CD1c-positive myeloid dendritic cell (primary cell): ENCODE measurements around the gene PTPRN.
A peak's percentile ranks its signal among the peaks of the same experiment; 100 is the strongest.
"Not testable (repeated sequence)": the region's sequence is repeated elsewhere in the genome, so short reads cannot be mapped to it uniquely, and the experiment has no call there.

ENCODE experiments used
- DNase-seq: peaks from one replicate; pipeline ENCODE4 v3.0.0-alpha.2; 2016; ENCODE audit errors: extremely low spot score

Gene PTPRN

DNA sequence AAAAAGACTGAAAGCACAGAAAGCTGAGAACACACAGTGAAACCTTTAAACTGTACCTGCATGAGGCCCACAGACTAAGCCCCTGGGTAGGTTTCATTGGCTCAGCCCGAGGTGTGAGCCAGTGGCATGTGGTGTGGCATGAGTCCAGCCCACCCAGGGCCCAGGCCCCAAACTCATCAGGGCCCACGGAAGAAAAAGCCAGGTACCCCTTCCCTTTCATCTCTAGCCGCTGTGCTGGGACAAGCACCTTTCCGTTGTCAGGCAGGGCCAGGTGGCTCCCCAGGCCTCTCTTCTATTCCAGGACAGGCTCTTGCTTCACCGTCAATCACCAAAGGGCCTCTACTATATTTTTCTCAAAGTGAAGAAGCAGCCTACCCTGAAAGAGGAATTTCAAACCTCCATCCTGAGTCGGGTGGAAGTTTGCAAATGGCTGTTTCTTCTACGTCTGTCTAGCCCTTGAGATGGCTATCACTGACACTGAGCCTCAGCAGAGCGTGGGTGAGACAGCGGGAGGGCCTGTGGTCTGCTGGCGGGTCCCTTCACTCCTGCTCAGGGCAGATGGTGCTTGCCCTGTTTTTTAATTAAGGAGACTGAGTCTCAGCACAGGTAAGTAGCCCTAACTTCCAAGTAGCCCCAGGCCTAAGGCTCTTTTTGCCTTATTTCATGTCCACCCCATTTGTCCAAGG lies 21.5 kb downstream of the PTPRN start:
- DNase-seq = no peak

DNA sequence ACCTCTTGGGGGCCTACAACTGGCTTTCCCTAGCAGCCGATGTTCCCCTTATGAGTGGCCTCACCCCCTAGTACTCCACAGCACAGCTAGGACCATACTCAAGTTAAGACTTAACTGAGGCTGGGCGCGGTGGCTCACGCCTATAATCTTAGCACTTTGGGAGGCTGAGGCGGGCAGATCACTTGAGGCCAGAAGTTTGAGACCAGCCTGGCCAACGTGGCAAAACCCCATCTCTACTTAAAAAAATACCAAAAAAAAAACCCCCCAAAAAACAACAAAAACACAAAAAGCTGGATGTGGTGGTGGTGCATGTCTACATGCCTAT lies 22.1 kb downstream of the PTPRN start:
- DNase-seq = not testable (repeated sequence)

DNA sequence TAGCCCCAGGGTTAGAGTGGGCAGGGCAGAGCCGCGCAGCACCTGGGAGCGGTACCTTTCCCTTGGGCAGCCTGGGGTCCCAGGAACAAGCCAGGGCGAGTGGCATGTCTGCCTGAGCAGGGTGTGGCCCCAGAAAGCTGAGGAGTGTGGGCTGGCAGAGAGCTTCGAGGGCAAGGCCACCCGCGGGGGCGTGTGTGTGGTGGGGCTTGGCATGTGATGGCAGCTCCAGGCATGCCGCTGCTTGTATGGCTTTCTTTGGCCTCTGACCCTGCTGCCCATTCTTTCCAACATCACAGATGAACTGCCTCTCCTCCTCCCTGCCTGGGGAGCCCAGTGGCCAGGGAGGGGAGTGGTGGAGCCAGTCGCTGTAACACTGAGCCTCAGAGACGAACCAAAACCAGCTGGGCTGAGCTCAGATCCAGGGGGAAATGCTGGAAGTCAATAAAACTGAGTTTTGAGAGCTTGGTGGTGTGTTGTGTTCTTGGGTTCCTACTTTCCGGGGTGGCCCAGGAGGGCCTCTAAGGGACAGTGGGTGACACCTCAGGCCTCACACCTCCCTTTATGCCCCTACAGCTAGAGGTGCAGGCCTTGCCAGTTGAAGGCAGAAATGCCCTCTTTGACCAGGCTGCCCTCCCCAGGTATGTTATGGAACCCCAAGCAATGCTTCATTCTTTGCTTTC lies 22.6 kb downstream of the PTPRN start:
- DNase-seq = peak; percentile 14

DNA sequence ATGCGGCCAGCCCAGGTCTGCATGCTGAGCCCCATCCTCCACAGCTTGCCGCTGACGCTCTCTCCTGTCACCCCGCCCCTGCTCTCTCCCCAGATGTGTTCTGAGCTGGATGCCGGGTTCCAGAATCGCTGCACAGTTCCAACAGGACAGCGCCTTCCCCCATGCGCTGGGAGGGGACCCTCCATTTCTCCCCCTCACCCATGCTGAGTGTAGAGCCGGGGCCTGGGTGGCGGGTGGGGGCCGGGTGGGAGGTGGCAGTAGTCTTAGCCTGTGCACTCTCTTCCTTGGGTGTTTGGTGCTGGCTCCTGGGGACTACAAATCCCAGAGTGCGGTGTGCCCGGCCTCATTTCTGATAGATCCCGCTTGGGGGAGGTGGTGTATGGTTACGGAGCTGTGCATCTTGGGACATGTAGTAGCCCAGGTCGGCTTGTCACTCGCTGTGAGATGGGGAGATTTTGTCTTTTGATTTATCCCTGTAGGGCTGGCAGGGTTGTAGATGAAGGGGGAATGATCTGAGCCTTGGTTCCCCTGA lies 23.2 kb downstream of the PTPRN start:
- no peak for DNase-seq

DNA sequence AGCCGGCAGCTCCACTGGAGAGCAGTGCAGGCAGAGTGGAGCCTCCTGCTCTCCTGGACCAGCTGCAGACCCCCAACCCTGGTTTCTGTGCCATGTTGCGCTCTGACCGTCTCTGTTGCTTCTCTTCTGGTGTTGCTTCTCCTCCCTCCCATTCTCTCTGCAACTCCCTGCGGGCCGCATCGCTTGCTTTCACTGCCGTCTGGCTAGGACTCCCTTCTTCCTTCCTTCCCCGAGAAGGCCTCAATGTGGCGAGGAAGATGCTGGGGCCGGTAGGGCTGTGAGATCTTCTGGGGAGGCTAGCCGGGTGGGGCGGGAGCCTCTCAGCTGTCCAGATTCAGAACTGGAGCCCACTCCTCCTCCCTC lies 23.8 kb downstream of the PTPRN start:
- DNase-seq = no peak

DNA sequence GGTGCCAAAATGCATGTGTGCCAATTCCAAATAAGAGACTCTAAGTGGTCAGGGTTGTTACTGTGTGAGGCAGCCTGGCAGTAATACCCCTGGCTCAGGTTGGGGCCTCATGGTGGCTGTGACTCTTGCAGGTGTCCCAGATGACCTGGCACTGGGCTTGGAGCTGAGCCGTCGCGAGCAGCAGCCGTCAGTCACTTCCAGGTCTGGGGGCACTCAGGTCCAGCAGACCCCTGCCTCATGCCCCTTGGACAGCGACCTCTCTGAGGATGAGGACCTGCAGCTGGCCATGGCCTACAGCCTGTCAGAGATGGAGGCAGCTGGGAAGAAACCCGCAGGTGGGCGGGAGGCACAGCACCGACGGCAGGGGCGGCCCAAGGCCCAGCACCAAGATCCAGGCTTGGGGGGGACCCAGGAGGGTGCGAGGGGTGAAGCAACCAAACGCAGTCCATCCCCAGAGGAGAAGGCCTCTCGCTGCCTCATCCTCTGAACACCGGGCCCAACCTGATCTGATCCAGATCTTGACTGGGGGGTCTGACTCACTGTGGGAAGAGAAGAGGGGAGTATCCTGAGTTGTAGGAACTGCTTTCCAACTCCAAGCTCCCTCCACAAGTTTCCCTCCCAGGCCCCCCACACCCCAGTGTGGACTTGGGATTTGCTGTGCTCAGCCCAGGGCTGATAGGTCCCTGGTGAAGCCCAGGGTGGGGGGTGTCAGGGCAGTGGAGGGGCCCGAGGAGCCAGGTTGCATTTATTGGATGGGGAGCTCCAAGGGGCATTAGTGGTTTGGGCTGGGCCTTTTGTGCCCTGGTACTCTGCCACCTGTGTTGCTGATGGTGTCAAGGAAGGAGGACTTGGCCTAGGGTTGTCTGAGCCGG lies 24.5 kb downstream of the PTPRN start:
- no peak for DNase-seq

DNA sequence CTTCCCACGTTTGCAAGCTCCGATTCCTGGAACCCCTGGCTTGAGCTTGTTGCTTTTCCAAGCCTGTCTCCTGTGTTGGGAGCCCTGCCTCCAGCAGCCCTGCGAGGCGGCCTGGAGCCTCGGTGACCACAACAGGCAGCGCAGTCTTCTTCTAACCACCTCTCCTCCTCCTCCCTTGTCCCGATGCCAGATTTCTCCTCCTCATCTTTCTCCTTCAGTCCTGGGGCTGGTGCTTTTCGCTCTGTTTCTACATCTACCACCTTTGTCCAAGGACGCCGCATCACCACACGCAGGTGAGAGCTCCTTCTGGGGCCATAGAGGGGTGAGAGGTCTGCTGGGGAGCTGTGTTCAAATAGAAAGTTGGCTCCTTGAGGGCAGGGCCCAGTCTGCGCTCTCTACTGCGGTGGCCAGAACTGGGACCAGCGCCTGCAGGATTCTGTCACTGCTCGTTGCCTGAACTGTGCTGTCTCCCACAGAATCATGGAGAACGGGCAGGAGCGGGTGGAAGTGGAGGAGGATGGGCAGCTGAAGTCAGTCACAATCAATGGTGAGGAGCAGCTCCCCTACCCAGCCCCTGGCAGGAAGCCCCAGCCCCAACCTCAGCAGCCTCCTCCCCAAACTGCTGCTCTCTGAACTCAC lies 26.1 kb downstream of the PTPRN start:
- no peak for DNase-seq

DNA sequence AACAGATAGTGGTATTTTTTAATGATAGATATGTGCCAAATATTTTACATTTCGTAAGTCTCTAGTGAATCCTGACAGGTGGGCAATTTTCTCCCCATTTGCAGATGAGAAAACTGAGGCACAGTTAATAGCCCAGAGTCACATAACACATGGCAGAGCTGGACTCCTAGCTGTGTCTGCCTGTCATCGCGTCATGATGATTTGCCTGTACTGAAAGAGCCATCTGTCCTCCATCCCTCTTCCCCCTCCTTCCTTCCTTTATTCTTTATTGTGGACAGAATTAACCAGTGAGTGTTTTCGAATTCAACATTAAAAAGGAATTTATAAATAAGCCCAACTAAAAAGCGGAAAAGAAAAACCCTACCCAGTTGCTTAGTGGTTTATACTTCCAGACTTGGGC lies 26.8 kb downstream of the PTPRN start:
- no peak for DNase-seq

DNA sequence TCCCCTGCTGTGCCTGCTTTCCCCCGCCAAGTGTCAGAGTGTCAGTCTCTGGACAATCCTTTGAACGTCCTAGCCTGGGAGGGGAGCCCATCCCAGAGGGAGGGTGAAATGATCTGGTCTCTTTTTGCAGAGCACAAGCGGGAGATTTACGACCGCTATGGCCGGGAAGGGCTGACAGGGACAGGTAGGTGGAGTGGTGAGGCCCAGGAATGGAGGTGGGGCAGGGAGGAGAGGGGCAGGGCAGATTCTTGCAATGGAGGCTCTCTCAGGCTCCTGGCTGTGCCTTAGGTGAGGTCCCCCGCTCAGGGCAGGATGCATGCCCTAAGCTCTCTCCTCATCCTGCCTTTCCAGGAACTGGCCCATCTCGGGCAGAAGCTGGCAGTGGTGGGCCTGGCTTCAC lies 27.6 kb downstream of the PTPRN start:
- no peak for DNase-seq

DNA sequence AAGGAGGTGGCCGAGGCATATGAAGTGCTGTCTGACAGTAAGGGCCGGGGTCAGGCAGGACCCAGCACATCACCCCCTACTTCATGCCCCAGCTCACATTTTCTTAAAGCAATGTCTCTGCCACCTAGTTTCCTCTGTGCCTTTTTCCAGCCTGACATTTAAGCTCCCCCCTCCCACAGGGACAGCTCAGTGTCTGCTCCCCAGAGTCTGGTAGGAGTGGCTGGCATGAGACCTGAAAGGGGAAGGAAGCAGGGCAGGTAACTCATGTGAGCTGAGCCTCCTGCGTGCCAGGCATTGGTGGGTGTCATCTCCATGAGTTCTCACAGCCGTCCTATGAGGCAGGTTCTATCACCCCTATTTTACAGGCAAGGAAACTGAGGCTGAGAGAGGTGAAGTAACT lies 28.6 kb downstream of the PTPRN start:
- peak; percentile 7 for DNase-seq

DNA sequence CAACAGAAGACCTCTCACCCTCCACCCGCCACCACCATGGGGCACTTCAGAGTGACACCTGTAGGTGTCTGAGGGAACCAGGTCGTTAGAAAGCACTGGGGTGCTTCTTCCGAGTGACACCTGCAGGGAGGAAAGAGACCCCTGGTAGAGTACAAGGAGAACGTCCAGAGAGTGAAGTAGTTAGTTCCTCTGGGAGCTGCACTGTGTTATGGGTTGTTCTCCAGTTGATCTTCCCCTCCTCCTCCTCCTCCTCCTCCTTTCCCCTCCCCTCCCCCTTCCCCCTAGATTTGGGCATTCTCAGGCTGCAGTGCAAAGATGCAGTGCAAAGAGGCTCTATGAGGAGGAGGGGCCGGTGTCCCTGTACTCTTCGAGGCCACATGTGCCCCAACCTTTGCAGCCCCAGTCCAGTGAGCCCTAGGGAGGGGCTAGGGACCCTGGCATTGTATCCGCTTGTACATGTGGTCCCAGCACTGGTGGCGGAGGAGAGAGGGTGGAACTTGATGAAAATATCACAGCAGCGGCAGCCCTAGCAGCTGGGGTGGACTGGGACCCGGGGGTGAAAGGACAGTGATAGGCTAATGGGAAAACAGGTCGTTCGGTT lies 29.2 kb downstream of the PTPRN start:
- no peak for DNase-seq

DNA sequence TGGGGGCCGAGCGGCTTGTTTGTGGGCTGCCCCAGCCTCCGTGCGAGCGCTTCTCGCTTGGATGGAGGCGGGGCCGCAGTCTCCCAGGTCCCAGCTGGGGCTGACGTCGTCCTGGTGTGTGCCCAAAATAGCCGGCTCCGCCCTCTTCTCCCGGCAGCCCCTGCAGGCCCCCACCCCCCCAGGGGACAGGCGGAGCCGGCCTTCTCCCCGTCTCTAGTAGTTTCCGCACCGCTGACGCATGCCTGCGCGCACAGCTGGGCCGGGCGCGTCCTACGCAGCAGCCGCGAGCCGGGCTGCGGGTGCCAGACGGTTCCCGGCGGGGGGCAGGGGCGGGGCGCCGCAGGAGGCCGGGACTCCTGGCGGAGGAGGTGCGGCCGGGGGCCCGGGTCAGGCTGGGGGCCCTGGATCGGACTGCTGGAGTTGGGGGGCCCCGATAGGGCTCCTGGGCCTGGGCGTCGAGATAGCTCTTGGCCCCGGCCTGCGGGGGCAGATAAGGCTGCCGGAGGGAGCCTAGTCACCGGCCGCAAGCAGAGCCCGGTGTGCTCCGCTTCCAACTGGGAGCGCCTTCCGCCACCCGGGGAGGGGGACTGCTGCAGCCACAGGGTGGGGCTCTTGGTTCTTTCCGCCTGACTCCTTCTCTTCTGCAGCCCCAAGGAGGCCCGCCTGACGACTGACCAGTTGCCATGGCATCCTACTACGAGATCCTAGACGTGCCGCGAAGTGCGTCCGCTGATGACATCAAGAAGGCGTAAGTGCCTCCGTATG lies 29.9 kb downstream of the PTPRN start, which contains the start of gene DNAJB2:
Gene DNAJB2 (plus strand): TSS at position 216 of the 765 bp plus-strand sequence. CDS start 468 bp downstream, at position 684.
- DNase-seq = peak; percentile 99

DNA sequence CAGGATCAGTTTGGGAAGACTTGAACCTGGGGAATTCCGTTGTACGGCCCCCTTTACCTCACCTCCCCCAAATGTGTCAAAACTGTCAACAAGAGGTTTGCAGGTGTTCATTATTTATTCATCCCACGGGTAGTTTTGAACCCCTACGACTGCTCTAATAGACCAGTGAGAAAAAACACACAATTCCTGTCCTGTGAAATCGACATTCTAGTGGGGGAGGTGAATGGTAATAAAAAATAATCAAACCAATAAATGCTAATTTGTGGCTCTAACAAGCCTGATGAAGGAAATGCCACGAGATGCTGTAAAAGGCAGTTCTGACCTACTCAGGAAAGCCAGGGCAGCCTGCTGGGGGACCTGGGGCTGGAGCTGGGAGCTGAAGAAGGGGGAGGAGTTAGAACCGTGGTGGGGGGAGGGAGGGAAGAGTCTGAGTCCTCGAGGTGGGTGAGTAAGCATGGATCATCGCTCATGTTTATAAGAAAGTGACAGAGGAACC lies 30.5 kb downstream of the PTPRN start:
- DNase-seq = no peak

DNA sequence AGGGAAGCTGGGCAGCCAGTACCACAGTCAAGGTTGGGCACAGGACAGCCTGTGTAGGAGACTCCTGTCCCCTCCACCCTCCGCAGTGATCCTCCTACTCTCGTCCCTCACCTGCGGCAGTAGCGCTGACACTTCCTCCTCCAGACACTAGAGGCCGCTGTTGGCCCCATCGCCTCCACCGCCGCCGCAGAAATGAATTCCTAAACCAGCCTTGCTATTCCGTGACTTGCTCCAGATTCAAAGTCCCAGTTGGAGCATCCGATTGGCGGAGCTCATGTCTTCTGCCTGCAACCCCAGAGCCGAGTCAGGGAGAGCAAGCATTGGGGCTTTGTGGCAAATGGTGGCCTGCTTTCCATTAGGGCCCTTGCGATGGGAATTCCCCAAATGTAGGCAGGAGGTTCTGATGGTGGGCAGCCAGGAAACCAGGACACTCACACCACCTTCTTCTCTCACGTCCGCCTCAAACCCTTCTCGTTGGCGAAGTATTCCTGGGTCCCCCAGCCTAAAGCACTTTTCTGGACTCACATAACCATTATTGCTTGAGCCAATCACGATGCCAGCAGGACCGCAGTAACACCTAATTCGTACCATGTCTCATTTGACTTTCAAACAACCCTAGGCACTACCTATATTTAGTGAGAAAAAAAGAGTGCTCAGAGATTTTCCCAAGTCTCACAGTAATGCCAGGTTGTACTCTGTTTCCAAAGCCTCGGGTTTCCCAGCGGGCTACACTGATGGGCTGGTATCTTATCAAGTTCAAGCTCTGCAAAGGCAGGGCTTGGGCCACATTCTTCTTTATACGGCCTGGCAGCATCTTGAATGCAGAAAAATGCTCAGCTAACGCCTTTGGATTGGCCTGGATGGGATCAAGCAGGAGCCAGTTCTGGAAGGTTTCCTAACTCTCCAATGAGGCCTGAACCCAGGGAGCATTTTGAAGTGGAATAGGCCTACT lies 31.2 kb downstream of the PTPRN start:
- DNase-seq = peak; percentile 84

DNA sequence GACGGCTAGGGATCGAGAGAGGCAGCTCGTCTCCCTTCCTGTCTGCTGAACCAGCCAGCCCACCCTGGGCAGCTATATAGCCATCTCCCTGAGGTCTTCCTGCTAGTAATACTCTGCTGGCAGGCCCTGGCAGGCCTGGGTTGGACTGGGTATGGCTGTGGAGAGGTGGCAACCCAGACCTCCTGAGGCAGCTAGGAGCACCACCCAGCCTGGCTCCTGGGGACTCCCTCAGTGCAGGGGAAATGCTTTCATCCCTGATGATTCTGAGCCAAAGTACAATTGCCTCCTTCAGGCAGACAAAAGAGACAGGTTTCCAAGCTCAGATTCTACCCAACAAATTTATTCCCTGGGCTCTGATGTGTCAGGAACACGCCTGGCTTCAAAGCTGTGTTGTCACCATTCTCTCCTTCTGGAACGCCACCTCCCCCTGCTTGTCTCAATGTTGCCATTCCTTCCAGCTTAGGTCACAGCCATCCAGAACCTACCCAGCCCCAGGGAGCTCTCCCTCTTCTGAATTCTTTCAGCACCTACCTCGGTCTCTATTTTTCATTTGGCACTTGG lies 34.8 kb downstream of the PTPRN start:
- no peak for DNase-seq

DNA sequence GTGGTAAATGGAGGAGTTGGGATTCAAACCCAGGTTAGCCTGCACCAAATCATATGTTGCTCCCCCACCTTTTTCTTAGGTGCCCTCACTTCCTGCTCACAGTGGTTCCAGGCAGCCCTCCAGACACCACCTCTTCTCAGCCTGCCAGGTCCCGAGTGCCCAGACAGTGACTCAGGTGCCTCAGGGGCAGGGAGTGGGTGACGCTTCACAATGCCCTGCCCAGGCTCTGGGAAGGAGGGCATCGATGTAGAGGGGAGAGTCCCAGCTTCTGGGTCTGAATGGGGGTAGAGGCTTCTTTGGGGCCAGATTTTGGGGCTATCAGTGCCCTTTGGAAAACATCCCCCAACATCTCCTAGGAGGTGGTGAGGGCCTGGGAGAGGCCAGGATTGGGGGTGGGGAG lies 35.3 kb downstream of the PTPRN start:
- no peak for DNase-seq

DNA sequence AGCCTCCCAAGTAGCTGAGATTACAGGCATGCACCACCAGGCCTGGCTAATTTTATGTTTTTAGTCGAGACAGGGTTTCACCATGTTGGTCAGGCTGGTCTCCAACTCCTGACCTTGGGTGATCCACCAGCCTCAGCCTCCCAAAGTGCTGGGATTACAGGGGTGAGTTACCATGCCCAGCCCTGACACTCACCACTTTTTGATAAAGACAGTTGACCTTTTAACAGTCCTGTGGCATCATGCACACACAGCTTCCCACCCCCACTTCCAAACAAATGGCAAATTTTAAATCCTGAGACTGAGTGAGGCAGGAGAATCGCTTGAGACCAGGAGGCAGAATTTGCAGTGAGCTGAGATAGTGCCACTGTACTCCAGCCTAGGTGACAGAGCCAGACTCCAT lies 36.2 kb downstream of the PTPRN start:
- DNase-seq = no peak

DNA sequence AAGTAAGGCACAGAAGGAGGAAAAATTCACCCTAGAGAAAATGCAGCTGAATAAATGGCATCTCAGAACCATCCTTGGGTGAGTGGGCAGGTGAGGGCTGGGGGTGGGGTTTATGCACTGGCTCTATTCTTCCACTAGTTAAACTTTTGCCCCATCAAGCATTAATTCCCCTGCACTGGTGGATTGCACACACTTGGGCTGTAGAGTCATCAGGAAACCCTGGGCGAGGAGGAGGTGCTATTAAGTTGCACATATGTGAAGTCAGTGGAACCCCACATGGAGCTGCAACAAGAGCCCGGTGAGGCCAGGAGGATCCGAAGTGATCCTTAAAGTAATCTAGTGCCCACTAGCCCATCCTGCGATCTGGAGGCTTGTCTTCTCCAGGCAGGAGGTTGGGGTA lies 36.8 kb downstream of the PTPRN start:
- no peak for DNase-seq

DNA sequence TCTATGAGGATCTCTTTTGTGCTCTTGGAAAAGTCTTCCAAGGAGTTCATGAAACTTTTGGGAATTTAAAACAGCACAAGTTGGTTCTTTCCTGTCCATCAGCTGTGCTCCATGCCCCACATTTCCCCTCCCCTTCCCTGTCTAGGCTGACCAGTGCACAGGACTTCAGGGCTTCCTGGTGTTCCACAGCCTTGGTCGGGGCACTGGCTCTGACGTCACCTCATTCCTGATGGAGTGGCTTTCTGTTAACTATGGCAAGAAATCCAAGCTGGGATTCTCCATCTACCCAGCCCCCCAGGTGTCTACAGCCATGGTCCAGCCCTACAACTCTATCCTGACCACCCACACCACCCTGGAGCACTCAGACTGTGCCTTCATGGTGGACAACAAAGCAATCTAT lies 38.2 kb downstream of the PTPRN start:
- no peak for DNase-seq
